Common myeloid progenitor, CD34-positive (primary cell): ENCODE measurements around the gene ASB16.
A peak's percentile ranks its signal among the peaks of the same experiment; 100 is the strongest.

Experiments used
- CTCF ChIA-PET: fragments of 350-600 bp; sonication (Branson Sonifier 250); formaldehyde crosslinking; loops from one replicate; lab custom pipeline; 2021; ENCODE audit warnings: antibody characterized with exemption; lab: Charles Lee
- POLR2A ChIA-PET: fragments of 350-600 bp; sonication (Branson Sonifier 250); formaldehyde crosslinking; loops from one replicate; lab custom pipeline; 2021; ENCODE audit warnings: antibody characterized with exemption; lab: Charles Lee
- DNase-seq, 3 donors: peaks; one replicate each; pipeline versions ENCODE4 v3.0.0 to v3.0.0-alpha.2; 2013
- H3K27ac ChIP-seq, 2 experiments: 1 replicate in 1 of 2; 2 replicates in 1 of 2; pipeline ENCODE4 v1.7.0; 2013; ENCODE audit warnings: inconsistent platforms in 2 of 2, low read length in 2 of 2, mild to moderate bottlenecking in 2 of 2, low read depth in 1 of 2, moderate library complexity in 1 of 2; ENCODE audit not compliant: severe bottlenecking in 2 of 2, insufficient read depth in 1 of 2, poor library complexity in 1 of 2
- H3K27me3 ChIP-seq, 5 experiments: replicated peaks in 2 of 5; 1 replicate in 3 of 5; 2 replicates in 2 of 5; pipeline versions ENCODE4 v1.6.1 to v1.7.0; 2013; ENCODE audit warnings: low read length in 4 of 5, mild to moderate bottlenecking in 2 of 5, moderate library complexity in 2 of 5, inconsistent platforms in 1 of 5; ENCODE audit not compliant: insufficient read depth in 5 of 5, control insufficient read depth in 4 of 5
- H3K36me3 ChIP-seq, 4 experiments: 1 replicate in 2 of 4; 2 replicates in 2 of 4; pipeline versions ENCODE4 v1.6.1 to v1.7.0; 2013; ENCODE audit warnings: low read length in 3 of 4, control low read depth in 1 of 4, mild to moderate bottlenecking in 1 of 4; ENCODE audit not compliant: control insufficient read depth in 4 of 4, insufficient read depth in 4 of 4
- H3K4me1 ChIP-seq, 4 experiments: 1 replicate in 3 of 4; 2 replicates in 1 of 4; pipeline versions ENCODE4 v1.6.1 to v1.7.1; 2013; ENCODE audit warnings: low read length in 3 of 4, mild to moderate bottlenecking in 3 of 4, control low read depth in 1 of 4, inconsistent platforms in 1 of 4, moderate library complexity in 1 of 4; ENCODE audit not compliant: control insufficient read depth in 4 of 4, insufficient read depth in 4 of 4; ENCODE audit errors: control extremely low read depth in 1 of 4
- H3K4me3 ChIP-seq, 7 experiments: 1 replicate in 4 of 7; 2 replicates in 3 of 7; pipeline versions ENCODE4 v1.5.1 to v1.7.0; 2013; ENCODE audit warnings: mild to moderate bottlenecking in 7 of 7, low read length in 6 of 7, moderate library complexity in 6 of 7, inconsistent platforms in 2 of 7, low read depth in 2 of 7, control low read depth in 1 of 7; ENCODE audit not compliant: insufficient read depth in 4 of 7, control insufficient read depth in 1 of 7; ENCODE audit errors: extremely low read depth in 1 of 7
- H3K9me3 ChIP-seq, 5 experiments: 1 replicate in 4 of 5; 2 replicates in 1 of 5; pipeline versions ENCODE4 v1.6.1 to v1.7.1; 2013; ENCODE audit warnings: low read length in 4 of 5, mild to moderate bottlenecking in 2 of 5, inconsistent platforms in 1 of 5, low read depth in 1 of 5, moderate library complexity in 1 of 5; ENCODE audit not compliant: control insufficient read depth in 4 of 5, insufficient read depth in 2 of 5; ENCODE audit errors: control extremely low read depth in 1 of 5
- WGBS: methylation state at CpG from one replicate; pipeline ENCODE4 v1.1.5; 2013; ENCODE audit not compliant: insufficient coverage; 5-methylcytosine and 5-hydroxymethylcytosine counted together

The ASB16 gene

DNA sequence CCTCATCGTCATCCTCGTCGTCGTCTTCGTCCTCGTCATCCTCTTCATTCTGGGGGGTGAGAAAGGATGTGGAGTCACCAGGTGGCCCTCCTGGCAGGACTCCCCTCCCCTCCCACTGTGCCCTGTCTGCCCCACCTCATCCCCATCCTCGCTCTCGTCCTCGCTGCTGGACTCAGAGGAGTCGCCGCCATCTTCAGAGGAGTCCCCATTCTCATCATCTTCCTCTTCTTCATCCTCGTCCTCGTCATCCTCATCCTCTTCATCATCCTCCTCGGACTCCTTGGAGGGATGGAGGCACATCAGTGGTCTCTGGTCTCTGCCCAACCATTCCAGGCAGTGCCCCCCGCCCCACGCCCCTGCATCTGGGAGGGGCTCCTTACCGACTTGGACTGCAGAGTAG is 36.8 kb downstream of the ASB16 start:
- Histone ChIP-seq H3K4me1 (peaks cover 0 to 37% (median 29%) of the 10 kb centered on the region in 4 experiments), H3K36me3 (peaks cover 11 to 53% (median 44%) of the 10 kb centered on the region in 4 experiments), H3K9me3 (no peaks in the 10 kb centered on the region), H3K27ac (no peak overlapping the region), H3K27me3 (no peaks in the 10 kb centered on the region), H3K4me3 (no peak overlapping the region)
- WGBS: 97% methylated on average over 12 of the region's 17 CpGs
- CTCF ChIA-PET: interaction anchor here (0.9 to 1.4 kb wide), 7 partner anchors 14 to 316 kb away, joined by 3 to 5 read pairs (median 3); partner anchors contain the start of gene GRN
- DNase-seq: no peak
- POLR2A ChIA-PET: no interaction called here

DNA sequence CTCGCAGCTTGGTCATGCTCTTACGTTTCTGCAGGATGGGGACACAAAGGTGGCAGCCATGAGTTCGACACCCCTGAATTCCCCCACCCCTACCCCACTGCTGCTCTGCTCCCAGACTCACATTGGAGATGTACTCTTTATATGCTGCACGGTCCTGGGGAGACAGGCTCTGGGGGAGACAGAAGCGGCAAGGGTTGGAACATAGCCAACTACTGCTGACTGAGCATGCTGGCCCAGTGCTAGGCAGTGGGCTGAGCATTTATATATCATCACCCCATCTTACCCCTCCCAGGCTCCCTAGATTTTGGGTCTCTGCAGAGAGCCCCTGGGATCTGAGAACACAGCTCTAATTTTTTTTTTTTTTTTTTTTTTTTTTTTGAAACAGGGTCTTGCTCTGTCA is 37.2 kb downstream of the ASB16 start:
- peaks cover 11 to 57% (median 45%) of the 10 kb centered on the region in 4 experiments for H3K36me3 ChIP-seq
- no peak for DNase-seq
- no peaks in the 10 kb centered on the region for H3K27me3 ChIP-seq
- WGBS: 100% methylated on average over 1 of the region's 5 CpGs
- no peak overlapping the region for H3K4me3 ChIP-seq
- ChIA-PET POLR2A (no interaction called here), CTCF (interaction anchor here (0.6 to 8.8 kb wide), 8 partner anchors 10 to 150 kb away, joined by 3 to 84 read pairs (median 4); partner anchors contain the start of gene GRN)
- no peaks in the 10 kb centered on the region for H3K9me3 ChIP-seq
- no peak overlapping the region for H3K27ac ChIP-seq
- peaks cover 0 to 35% (median 28%) of the 10 kb centered on the region in 4 experiments for H3K4me1 ChIP-seq

DNA sequence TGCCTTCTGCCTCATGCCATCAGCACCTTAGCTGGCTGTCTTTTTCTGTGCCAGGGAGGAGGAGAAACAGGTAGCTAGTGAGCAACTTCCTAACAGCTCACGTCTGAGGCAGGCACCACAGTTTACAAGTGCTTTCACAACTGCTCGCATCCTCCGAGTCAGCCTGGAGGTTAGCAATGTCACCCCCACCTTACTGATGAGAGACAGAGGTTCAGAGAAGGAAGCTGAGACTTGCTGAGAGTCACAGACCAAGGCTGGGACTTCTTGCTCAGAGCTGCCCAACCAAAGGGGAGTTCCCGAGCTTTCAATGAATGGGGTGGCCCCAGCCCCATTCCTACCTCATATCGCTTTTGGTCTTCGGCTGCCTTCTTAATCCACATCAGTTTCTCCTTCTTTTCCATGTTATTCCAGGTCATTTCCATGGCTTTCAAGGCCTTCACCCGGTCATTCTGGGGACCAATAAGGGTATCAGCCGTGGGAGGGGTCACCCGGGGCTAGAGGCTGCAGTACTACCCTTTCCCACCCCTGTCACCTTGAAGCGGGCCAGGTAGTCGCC is 39.4 kb downstream of the ASB16 start:
- ChIA-PET CTCF (interaction anchor here (0.7 to 8.8 kb wide), 37 partner anchors 9 to 215 kb away, joined by 3 to 84 read pairs (median 5); partner anchors contain the start of genes FAM171A2, GRN, SLC25A39 and UBTF), POLR2A (interaction anchor here (1.4 kb wide), 1 partner anchor 10 kb away, joined by 7 read pairs; the partner anchor contains the start of gene UBTF)
- no peak for DNase-seq
- 90% methylated on average over 9 of the region's 11 CpGs for WGBS
- H3K27me3 ChIP-seq: no peaks in the 10 kb centered on the region
- H3K4me3 ChIP-seq: peak overlapping the region in 1 of 7 experiments; percentile 17
- H3K4me1 ChIP-seq: peaks cover 0 to 15% (median 11%) of the 10 kb centered on the region in 4 experiments
- no peak overlapping the region for H3K27ac ChIP-seq
- H3K9me3 ChIP-seq: no peaks in the 10 kb centered on the region
- peaks cover 21 to 78% (median 59%) of the 10 kb centered on the region in 4 experiments for H3K36me3 ChIP-seq

DNA sequence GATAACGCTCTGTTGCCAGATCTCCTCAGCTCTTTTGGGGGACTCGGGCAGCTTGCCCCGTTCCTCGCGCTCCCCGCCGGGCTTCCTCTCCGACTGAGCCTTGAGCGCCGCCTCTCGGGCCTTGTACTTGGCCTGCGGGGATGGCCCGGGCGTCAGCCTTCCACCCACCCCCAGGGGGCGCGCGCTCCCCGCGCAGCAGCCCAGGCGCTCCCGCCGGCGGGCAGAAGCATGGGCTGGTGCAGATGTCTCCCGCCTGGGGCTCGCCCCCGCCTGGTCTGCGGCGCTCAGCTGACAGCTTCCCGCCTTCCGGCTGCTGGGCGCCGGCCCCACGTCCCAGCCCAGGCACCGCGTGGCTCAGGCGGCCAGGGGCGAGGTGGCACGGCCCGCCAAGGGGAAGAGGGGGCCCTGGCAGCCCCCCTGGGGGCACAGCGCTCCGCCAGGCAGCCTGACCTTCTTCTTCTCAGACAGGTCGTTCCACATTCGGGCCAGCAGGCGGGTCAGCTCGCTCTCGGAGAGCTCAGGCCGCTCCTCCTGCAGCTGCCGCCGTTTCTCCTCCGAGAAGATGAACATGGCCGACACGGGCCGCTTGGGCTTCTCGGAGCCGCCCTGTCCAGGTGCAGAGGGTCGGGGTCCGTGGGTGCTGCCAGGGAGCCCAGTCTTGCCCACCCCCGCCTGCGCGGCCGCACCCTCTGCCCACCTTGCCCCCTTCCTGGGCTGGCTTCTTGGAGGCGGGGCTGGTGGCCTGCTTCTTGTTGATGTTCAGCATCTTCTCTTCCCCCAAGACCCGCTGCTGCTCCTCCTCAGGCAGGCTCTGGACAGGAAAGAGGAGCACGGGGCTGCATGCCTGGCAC is 40.1 kb downstream of the ASB16 start:
- POLR2A ChIA-PET: interaction anchor here (1.4 kb wide), 1 partner anchor 9 kb away, joined by 7 read pairs; the partner anchor contains the start of gene UBTF
- Histone ChIP-seq H3K27me3 (no peaks in the 10 kb centered on the region), H3K9me3 (no peaks in the 10 kb centered on the region), H3K4me1 (peaks cover 0 to 15% (median 11%) of the 10 kb centered on the region in 4 experiments), H3K36me3 (peaks cover 27 to 85% (median 66%) of the 10 kb centered on the region in 4 experiments), H3K27ac (no peak overlapping the region), H3K4me3 (peak overlapping the region in 1 of 7 experiments; percentile 17)
- 32% methylated on average over 58 of the region's 64 CpGs for WGBS
- CTCF ChIA-PET: interaction anchor here (0.7 to 8.8 kb wide), 35 partner anchors 9 to 214 kb away, joined by 3 to 84 read pairs (median 5); partner anchors contain the start of genes GRN, SLC25A39 and UBTF
- DNase-seq: peak; percentile 90 to 96 (median 94)

DNA sequence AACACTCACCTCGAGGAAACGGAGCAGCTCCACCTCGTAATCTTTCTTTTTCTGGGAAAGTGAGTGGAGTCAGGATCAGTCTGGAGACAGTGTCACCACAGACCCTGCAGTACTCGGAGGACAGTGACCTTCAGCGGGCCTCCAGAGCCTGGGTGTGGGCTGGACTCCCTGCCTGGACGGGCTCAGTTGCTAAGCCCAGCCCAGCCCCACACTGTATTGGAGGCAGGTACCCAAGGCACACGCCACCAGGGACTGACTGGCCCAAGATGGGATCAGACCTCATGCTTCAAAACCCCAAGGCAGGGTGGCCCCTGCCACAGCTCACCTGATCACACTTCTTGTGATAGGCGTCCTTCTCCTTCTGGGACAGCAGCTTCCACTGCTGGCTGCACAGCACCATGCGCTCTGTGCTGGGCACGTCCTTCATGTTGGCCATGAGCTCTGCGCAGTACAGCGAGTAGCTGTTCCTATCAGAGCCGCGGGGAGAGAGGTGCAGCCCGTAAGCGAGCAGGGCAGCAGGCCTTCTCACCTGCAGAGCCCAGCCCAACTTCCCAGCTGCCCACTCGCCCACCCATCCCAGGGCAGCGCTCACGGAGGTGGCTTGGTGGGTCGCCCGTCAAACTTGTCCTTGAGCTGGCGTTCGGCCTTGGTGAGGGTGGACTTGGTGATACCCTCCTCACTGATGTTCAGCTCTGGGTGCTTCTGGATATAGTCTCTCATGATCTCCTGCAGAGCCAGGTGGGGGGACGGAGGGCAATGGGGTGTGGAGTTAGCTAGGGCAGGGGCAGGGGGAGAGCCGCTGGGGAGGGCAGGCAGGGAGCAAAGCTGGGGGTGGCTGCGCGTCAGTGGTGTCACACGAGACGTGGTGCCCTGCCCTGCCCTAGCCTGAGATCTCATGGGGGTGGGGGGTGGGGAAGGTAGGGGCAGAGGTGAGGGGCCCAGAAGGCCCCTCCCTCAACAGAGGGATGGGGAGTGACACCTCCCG is 41.1 kb downstream of the ASB16 start:
- H3K9me3 ChIP-seq: no peaks in the 10 kb centered on the region
- no peak overlapping the region for H3K4me3 ChIP-seq
- no peak for DNase-seq
- WGBS: 96% methylated on average over 20 of the region's 30 CpGs
- H3K4me1 ChIP-seq: peaks cover 0 to 22% (median 15%) of the 10 kb centered on the region in 4 experiments
- H3K27me3 ChIP-seq: no peaks in the 10 kb centered on the region
- ChIA-PET POLR2A (interaction anchor here (1.4 kb wide), 1 partner anchor 8 kb away, joined by 7 read pairs; the partner anchor contains the start of gene UBTF), CTCF (interaction anchor here (0.6 to 8.8 kb wide), 15 partner anchors 8 to 404 kb away, joined by 3 to 84 read pairs (median 14); partner anchors contain the start of genes GRN, SLC25A39 and UBTF)
- peaks cover 32 to 90% (median 73%) of the 10 kb centered on the region in 4 experiments for H3K36me3 ChIP-seq
- H3K27ac ChIP-seq: no peak overlapping the region
